HepG2 (cell line): Measurements from ENCODE around the gene ZBTB46. TPM values are rescaled to one million over a fixed set of nuclear protein-coding genes. Genes with fewer than 3 reads are reported as not detected.

Experiments
- FOXO1 ChIP-seq: sonication (generic); formaldehyde crosslinking; IDR thresholded peaks from 2 replicates; pipeline ENCODE4 v1.4.0; 2020; ENCODE audit warnings: missing genetic modification reagents
- KDM5A ChIP-seq: fragments of 200-600 bp; sonication (generic); IDR thresholded peaks from 2 replicates; pipeline ENCODE4 v1.7.0; 2018; ENCODE audit warnings: antibody characterized with exemption, mild to moderate bottlenecking, low read length, borderline replicate concordance
- MIER2 ChIP-seq: IDR thresholded peaks from 2 replicates; pipeline ENCODE4 v1.6.1; 2016; ENCODE audit warnings: missing biosample characterization, missing genetic modification reagents
- NKX3-1 ChIP-seq: sonication (generic); formaldehyde crosslinking; IDR thresholded peaks from 2 replicates; pipeline ENCODE4 v1.5.0; 2020; ENCODE audit warnings: missing genetic modification reagents
- NR2C2 ChIP-seq: sonication (generic); formaldehyde crosslinking; IDR thresholded peaks from 2 replicates; pipeline ENCODE4 v1.4.0; 2020; ENCODE audit warnings: missing genetic modification reagents, mild to moderate bottlenecking, moderate library complexity, borderline replicate concordance
- PHB2 ChIP-seq: fragments of 450-650 bp; IDR thresholded peaks from 2 replicates; pipeline ENCODE4 v1.6.1; 2018; ENCODE audit not compliant: partially characterized antibody
- REL ChIP-seq: sonication (generic); formaldehyde crosslinking; conservative IDR thresholded peaks from 2 replicates; pipeline ENCODE4 v1.8.0; 2022; ENCODE audit warnings: mild to moderate bottlenecking, missing genetic modification reagents, moderate library complexity
- SMAD1 ChIP-seq: sonication (generic); formaldehyde crosslinking; IDR thresholded peaks from 2 replicates; pipeline ENCODE4 v1.4.0; 2020; ENCODE audit warnings: missing genetic modification reagents, low read depth, mild to moderate bottlenecking, borderline replicate concordance
- SSRP1 ChIP-seq: IDR thresholded peaks from 2 replicates; pipeline ENCODE4 v1.6.1; 2016; ENCODE audit warnings: control low read depth
- TEAD2 ChIP-seq: sonication (generic); formaldehyde crosslinking; IDR thresholded peaks from 2 replicates; pipeline ENCODE4 v1.9.0; 2021; ENCODE audit warnings: missing genetic modification reagents
- ZFY ChIP-seq: sonication (generic); formaldehyde crosslinking; IDR thresholded peaks from 2 replicates; pipeline ENCODE4 v1.4.0; 2020; ENCODE audit warnings: missing genetic modification reagents
- ZMAT3 ChIP-seq: sonication (generic); formaldehyde crosslinking; conservative IDR thresholded peaks from 2 replicates; pipeline ENCODE4 v1.7.0; 2021; ENCODE audit warnings: missing genetic modification reagents
- ZNF335 ChIP-seq: sonication (generic); formaldehyde crosslinking; IDR thresholded peaks from 2 replicates; pipeline ENCODE4 v1.4.0; 2020; ENCODE audit warnings: missing genetic modification reagents
- ZNF431 ChIP-seq: sonication (generic); formaldehyde crosslinking; IDR thresholded peaks from 2 replicates; pipeline ENCODE4 v1.9.0; 2022; ENCODE audit warnings: missing genetic modification reagents, low read depth, mild to moderate bottlenecking, borderline replicate concordance
- polyA plus RNA-seq, 8 experiments: library from polyadenylated mRNA; depleted of rRNA in 3 of 8; stranded (reverse) in 7 of 8; unstranded in 1 of 8; fragments of >200 nt; fragmentation: Illumina TruSeq in 4 of 8; extraction: Trizol in 4 of 8; gene quantifications; 2 replicates each; pipeline versions ENCODE4 v1.2.1 to v1.2.3, GENCODE V29; 2011 to 2016; ENCODE audit warnings: low read depth in 4 of 8, missing spikeins in 1 of 8, mixed read lengths in 1 of 8; ENCODE audit not compliant: insufficient read depth in 1 of 8
- total RNA-seq, 5 experiments: library from RNA; depleted of rRNA; stranded (reverse); fragments of >200 nt; fragmentation: Illumina TruSeq; extraction: Trizol; gene quantifications; 2 replicates each; pipeline ENCODE4 v1.2.3, GENCODE V29; 2016; ENCODE audit warnings: low read depth in 1 of 5
- TF ChIP-seq, protein P1 (sequence below): sonication (generic); formaldehyde crosslinking; IDR thresholded peaks from 2 replicates; pipeline ENCODE4 v1.5.0; 2020; ENCODE audit warnings: missing genetic modification reagents, mild to moderate bottlenecking, borderline replicate concordance
- TF ChIP-seq, protein P2 (sequence below): sonication (generic); formaldehyde crosslinking; IDR thresholded peaks from 2 replicates; pipeline ENCODE4 v1.5.1; 2020; ENCODE audit warnings: missing genetic modification reagents, mild to moderate bottlenecking, borderline replicate concordance
- TF ChIP-seq, protein P3 (sequence below): sonication (generic); formaldehyde crosslinking; IDR thresholded peaks from 2 replicates; pipeline ENCODE4 v1.4.0; 2020; ENCODE audit warnings: low read depth, missing genetic modification reagents
- TF ChIP-seq, protein P4 (sequence below): sonication (generic); formaldehyde crosslinking; IDR thresholded peaks from 2 replicates; pipeline ENCODE4 v1.9.0; 2021; ENCODE audit warnings: missing genetic modification reagents, borderline replicate concordance
- TF ChIP-seq, protein P5 (sequence below): sonication (generic); formaldehyde crosslinking; IDR thresholded peaks from 2 replicates; pipeline ENCODE4 v1.8.0; 2022; ENCODE audit warnings: mild to moderate bottlenecking, missing genetic modification reagents; ENCODE audit not compliant: insufficient replicate concordance

Gene ZBTB46
- total and polyA plus RNA-seq, 2 of the 13 experiments (the other 11 are each of a cell fraction or from before 2014, with no cell fraction given) = 1.6 to 13.5 TPM

DNA sequence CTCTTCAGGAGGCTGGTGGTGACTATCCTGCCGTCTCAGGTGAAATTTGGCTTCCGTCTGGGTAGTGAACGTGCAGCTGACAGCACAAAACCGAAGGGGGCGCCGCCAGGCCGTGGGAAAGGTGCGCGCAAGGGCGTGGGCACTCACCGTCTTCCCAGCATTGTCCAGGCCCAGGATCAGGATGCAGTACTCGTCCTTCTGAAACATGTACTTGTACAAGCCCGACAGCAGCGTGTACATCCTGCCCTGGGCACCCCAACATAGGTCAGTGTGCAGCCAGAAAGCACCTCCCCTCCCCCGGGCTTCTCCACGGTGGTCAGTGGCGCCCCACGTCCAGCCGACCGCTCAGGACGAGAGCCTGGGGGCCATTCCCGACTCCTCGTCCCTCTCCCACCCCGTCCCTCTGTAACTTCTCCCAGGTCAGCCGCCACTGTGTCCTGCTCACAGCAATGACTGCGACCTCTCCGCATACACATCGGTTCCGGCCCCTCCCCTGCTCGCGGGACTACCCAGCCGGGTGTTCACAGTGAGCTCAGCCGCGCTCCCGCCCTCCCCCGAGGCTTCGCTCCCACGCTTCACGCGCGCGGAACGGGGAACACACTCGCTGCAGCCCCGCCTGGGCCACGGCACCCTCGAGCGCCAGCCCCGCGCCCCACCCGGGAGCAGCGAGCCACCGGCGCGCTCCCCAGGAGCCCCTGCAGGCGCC, 124.1 kb downstream of the ZBTB46 start (continued):
- TF ChIP-seq REL (CRISPR knock-in tag) = no peak
- no peak; the same call in 1 of the 2 replicates for TF ChIP-seq ZNF335 (CRISPR knock-in tag)
- TF ChIP-seq, protein P1, sequence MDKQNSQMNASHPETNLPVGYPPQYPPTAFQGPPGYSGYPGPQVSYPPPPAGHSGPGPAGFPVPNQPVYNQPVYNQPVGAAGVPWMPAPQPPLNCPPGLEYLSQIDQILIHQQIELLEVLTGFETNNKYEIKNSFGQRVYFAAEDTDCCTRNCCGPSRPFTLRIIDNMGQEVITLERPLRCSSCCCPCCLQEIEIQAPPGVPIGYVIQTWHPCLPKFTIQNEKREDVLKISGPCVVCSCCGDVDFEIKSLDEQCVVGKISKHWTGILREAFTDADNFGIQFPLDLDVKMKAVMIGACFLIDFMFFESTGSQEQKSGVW (CRISPR knock-in tag) = 0 out of 2 replicates have a peak, but pooled peaks have one; percentile 40
- TF ChIP-seq TEAD2 (CRISPR knock-in tag) = no peak
- TF ChIP-seq NKX3-1 (CRISPR knock-in tag) = no peak
- TF ChIP-seq, protein P2, sequence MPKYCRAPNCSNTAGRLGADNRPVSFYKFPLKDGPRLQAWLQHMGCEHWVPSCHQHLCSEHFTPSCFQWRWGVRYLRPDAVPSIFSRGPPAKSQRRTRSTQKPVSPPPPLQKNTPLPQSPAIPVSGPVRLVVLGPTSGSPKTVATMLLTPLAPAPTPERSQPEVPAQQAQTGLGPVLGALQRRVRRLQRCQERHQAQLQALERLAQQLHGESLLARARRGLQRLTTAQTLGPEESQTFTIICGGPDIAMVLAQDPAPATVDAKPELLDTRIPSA (CRISPR knock-in tag) = no peak
- peak; percentile 49; the same call in 1 of the 2 replicates for TF ChIP-seq MIER2 (CRISPR knock-in tag)
- TF ChIP-seq KDM5A = peak; percentile 70; the same call in 1 of the 2 replicates
- TF ChIP-seq, protein P3, sequence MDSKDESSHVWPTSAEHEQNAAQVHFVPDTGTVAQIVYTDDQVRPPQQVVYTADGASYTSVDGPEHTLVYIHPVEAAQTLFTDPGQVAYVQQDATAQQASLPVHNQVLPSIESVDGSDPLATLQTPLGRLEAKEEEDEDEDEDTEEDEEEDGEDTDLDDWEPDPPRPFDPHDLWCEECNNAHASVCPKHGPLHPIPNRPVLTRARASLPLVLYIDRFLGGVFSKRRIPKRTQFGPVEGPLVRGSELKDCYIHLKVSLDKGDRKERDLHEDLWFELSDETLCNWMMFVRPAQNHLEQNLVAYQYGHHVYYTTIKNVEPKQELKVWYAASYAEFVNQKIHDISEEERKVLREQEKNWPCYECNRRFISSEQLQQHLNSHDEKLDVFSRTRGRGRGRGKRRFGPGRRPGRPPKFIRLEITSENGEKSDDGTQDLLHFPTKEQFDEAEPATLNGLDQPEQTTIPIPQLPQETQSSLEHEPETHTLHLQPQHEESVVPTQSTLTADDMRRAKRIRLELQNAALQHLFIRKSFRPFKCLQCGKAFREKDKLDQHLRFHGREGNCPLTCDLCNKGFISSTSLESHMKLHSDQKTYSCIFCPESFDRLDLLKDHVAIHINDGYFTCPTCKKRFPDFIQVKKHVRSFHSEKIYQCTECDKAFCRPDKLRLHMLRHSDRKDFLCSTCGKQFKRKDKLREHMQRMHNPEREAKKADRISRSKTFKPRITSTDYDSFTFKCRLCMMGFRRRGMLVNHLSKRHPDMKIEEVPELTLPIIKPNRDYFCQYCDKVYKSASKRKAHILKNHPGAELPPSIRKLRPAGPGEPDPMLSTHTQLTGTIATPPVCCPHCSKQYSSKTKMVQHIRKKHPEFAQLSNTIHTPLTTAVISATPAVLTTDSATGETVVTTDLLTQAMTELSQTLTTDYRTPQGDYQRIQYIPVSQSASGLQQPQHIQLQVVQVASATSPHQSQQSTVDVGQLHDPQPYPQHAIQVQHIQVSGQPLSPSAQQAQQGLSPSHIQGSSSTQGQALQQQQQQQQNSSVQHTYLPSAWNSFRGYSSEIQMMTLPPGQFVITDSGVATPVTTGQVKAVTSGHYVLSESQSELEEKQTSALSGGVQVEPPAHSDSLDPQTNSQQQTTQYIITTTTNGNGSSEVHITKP = no peak
- TF ChIP-seq SMAD1 (CRISPR knock-in tag) = no peak
- TF ChIP-seq, protein P4, sequence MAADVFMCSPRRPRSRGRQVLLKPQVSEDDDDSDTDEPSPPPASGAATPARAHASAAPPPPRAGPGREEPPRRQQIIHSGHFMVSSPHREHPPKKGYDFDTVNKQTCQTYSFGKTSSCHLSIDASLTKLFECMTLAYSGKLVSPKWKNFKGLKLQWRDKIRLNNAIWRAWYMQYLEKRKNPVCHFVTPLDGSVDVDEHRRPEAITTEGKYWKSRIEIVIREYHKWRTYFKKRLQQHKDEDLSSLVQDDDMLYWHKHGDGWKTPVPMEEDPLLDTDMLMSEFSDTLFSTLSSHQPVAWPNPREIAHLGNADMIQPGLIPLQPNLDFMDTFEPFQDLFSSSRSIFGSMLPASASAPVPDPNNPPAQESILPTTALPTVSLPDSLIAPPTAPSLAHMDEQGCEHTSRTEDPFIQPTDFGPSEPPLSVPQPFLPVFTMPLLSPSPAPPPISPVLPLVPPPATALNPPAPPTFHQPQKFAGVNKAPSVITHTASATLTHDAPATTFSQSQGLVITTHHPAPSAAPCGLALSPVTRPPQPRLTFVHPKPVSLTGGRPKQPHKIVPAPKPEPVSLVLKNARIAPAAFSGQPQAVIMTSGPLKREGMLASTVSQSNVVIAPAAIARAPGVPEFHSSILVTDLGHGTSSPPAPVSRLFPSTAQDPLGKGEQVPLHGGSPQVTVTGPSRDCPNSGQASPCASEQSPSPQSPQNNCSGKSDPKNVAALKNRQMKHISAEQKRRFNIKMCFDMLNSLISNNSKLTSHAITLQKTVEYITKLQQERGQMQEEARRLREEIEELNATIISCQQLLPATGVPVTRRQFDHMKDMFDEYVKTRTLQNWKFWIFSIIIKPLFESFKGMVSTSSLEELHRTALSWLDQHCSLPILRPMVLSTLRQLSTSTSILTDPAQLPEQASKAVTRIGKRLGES = no peak
- peak; percentile 91; the same call in 1 of the 2 replicates for TF ChIP-seq SSRP1
- TF ChIP-seq, protein P5, sequence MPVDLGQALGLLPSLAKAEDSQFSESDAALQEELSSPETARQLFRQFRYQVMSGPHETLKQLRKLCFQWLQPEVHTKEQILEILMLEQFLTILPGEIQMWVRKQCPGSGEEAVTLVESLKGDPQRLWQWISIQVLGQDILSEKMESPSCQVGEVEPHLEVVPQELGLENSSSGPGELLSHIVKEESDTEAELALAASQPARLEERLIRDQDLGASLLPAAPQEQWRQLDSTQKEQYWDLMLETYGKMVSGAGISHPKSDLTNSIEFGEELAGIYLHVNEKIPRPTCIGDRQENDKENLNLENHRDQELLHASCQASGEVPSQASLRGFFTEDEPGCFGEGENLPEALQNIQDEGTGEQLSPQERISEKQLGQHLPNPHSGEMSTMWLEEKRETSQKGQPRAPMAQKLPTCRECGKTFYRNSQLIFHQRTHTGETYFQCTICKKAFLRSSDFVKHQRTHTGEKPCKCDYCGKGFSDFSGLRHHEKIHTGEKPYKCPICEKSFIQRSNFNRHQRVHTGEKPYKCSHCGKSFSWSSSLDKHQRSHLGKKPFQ (CRISPR knock-in tag) = no peak
- TF ChIP-seq ZMAT3 = no peak; the same call in 1 of the 2 replicates
- no peak for TF ChIP-seq NR2C2
- TF ChIP-seq FOXO1 (CRISPR knock-in tag) = 0 out of 2 replicates have a peak, but pooled peaks have one; percentile 68
- no peak for TF ChIP-seq PHB2
- TF ChIP-seq ZNF431 (CRISPR knock-in tag) = peak; percentile 60; the same call in 1 of the 2 replicates
- no peak for TF ChIP-seq ZFY (CRISPR knock-in tag)
